Naive thymus-derived CD8-positive, alpha-beta T cell (primary cell): ENCODE data around the gene RB1. TPM values are rescaled to one million over a fixed set of nuclear protein-coding genes. Genes with fewer than 3 reads are reported as not detected.

Experiments used
- ATAC-seq, 2 donors: fragments of 150-1000 bp; cut with Tn5 transposase in 1 of 2; sonication (Bioruptor Pico), chemical (Tn5 transposase) in 1 of 2; 1 replicate in 1 of 2; 2 replicates in 1 of 2; pipeline ENCODE4 v1.10.0; 2021; ENCODE audit warnings: mild to moderate bottlenecking in 2 of 2, moderate library complexity in 2 of 2
- POLR2A ChIA-PET: fragments of 350-600 bp; sonication (Branson Sonifier 250); formaldehyde crosslinking; loops from one replicate; lab custom pipeline; 2021; ENCODE audit warnings: antibody characterized with exemption; lab: Charles Lee
- DNase-seq, 10 donors: peaks; one replicate each; pipeline versions ENCODE4 v3.0.0 to v3.0.0-alpha.2; 2020 to 2022
- H3K27ac Mint-ChIP-seq, 10 donors: one replicate each; pipeline ENCODE4 v1.8.0; 2020 to 2022; ENCODE audit warnings: mild to moderate bottlenecking in 10 of 10, mixed read lengths in 10 of 10, moderate library complexity in 4 of 10, inconsistent platforms in 1 of 10
- H3K27me3 Mint-ChIP-seq, 5 donors: one replicate each; pipeline ENCODE4 v1.8.0; 2021 to 2022; ENCODE audit warnings: mixed read lengths in 5 of 5
- H3K36me3 Mint-ChIP-seq, 3 donors: one replicate each; pipeline ENCODE4 v1.8.0; 2020 to 2022; ENCODE audit warnings: mixed read lengths in 3 of 3, mild to moderate bottlenecking in 2 of 3, inconsistent platforms in 1 of 3
- H3K4me1 Mint-ChIP-seq, 4 donors: one replicate each; pipeline ENCODE4 v1.8.0; 2021 to 2022; ENCODE audit warnings: mixed read lengths in 4 of 4
- H3K4me3 Mint-ChIP-seq, 10 donors: one replicate each; pipeline ENCODE4 v1.8.0; 2020 to 2022; ENCODE audit warnings: mild to moderate bottlenecking in 10 of 10, mixed read lengths in 10 of 10, moderate library complexity in 6 of 10, inconsistent platforms in 1 of 10
- H3K9me3 Mint-ChIP-seq, 9 donors: one replicate each; pipeline ENCODE4 v1.8.0; 2020 to 2022; ENCODE audit warnings: mixed read lengths in 9 of 9, mild to moderate bottlenecking in 3 of 9, inconsistent platforms in 1 of 9, moderate library complexity in 1 of 9
- polyA plus RNA-seq, 3 donors: library from polyadenylated mRNA; unstranded; fragments of 300-500 nt; fragmentation: Illumina TruSeq; gene quantifications; one replicate each; pipeline ENCODE4 v1.2.3, GENCODE V29; 2021
- total RNA-seq, 8 experiments: library from RNA in 2 of 8; stranded (reverse) in 2 of 8; gene quantifications; one replicate each; pipeline ENCODE4 v1.2.3 and lab custom pipeline; 2021 to 2026

Gene RB1
- total and polyA plus RNA-seq, 5 experiments from 2014 or later = 11.9 to 32.6 (median 18.0) TPM

DNA sequence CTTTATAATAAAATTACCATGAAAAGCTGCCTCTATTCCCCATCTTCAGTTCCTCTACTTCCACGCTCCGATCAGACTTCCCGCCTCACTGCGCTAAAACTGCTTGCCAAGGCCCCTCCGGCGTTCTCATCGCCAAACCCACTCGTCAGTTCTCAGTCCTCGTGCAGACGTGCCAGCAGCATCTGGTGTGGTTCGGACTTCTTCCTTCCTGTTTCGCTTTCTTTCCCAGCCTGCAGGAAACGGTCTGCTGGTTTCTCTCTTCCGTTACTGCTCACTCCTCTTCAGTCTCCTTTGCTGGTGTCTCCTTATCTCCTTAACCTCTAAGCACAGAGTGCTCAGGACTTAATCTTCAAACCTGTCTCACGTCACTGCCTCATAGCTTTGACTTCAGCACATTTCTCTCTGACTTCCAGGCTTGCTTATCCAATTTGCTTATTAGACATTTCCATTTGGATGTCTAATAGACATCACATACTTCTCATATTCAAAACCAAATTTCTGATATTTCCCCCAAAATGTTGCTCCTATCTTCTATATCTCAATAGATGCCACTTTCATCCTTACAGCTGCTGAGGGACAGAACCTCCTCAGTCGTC is 189.0 kb downstream of the RB1 start:
- DNase-seq = peak; percentile 26 to 85 (median 67)
- peak; percentile 90 to 93 for ATAC-seq
- Mint-ChIP-seq H3K36me3 (peaks cover 0 to 11% (median 9%) of the 10 kb centered on the region in 3 donors), H3K27ac (no peak overlapping the region), H3K4me3 (no peak overlapping the region), H3K27me3 (no peaks in the 10 kb centered on the region), H3K4me1 (peaks cover 15 to 31% (median 20%) of the 10 kb centered on the region in 4 donors), H3K9me3 (no peaks in the 10 kb centered on the region)
- POLR2A ChIA-PET = interaction anchor here (0.6 to 3.4 kb wide), 7 partner anchors 8 to 80 kb away, joined by 3 to 35 read pairs (median 3); partner anchors contain the start of genes LPAR6 and RCBTB2

DNA sequence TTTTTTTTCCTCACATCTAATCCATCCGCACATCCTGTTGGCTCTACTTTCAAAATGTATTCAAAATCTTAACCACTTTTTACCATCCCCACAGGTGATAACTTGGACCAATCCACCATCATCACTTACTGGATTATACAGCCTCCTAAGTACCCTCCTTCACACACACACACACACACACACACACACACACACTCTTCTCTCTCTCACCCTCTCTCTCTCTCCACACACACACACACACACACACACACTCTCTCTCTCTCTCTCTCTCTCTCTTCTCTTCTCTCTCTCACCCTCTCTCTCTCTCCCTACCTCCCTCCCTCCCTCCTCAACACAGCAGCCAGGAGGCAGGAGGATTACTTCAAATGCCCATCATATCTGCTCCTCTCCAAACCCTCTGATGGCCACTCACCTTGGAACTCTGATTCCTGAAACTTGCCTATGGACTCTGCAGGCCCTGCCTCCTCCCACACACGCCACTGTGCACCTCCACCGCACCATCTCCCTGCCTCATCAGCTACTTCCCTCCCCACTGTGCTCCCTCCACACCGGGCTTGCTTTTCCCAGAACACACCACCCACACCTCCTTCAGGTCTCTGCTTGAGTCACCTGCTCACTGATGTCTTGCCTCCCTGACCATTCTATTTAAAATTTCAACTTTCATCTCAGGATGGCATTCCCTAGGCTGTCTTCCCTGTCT is 189.7 kb downstream of the RB1 start:
- no peaks in the 10 kb centered on the region for H3K9me3 Mint-ChIP-seq
- H3K4me1 Mint-ChIP-seq = peaks cover 15 to 34% (median 20%) of the 10 kb centered on the region in 4 donors

DNA sequence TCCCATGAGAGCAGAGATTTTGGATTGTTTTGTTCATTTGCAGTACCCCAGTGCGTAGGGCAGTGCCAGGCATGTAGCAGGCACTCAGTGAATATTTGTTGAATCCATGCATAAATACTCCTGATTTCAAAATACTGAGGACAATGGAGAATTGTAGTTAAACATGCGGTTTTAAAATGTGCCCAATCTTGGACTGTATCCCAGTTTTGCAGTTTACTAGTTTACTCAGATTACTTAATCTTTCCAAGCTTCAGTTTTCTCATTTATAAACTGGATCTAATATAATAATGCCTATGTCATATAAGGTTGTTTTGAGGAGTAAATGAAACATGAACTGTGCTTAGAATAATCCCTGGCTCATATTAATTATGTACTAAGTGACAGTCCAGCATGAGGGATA is 190.3 kb downstream of the RB1 start:
- Mint-ChIP-seq H3K27ac (peak overlapping the region in 1 of 10 donors; percentile 11), H3K27me3 (no peaks in the 10 kb centered on the region), H3K4me1 (peaks cover 18 to 38% (median 19%) of the 10 kb centered on the region in 4 donors), H3K4me3 (no peak overlapping the region), H3K9me3 (no peaks in the 10 kb centered on the region), H3K36me3 (peaks cover 0 to 4% (median 0%) of the 10 kb centered on the region in 3 donors)
- ATAC-seq (no peak), DNase-seq (no peak)
- POLR2A ChIA-PET = interaction anchor here (2.5 to 3.4 kb wide), 2 partner anchors 12 to 39 kb away, joined by 17 to 35 read pairs; partner anchors contain the start of gene RCBTB2

More for the DNA sequence above, 189.7 kb downstream of the RB1 start:
- H3K27me3 Mint-ChIP-seq = no peaks in the 10 kb centered on the region
- H3K4me3 Mint-ChIP-seq = no peak overlapping the region
- POLR2A ChIA-PET = interaction anchor here (0.6 to 3.4 kb wide), 5 partner anchors 9 to 69 kb away, joined by 3 to 35 read pairs (median 4); partner anchors contain the start of gene RCBTB2
- peaks cover 0 to 7% (median 2%) of the 10 kb centered on the region in 3 donors for H3K36me3 Mint-ChIP-seq
- peak in 2 of 10 donors; percentile 22 to 43 for DNase-seq
- peak; percentile 16 to 49 for ATAC-seq
- no peak overlapping the region for H3K27ac Mint-ChIP-seq

DNA sequence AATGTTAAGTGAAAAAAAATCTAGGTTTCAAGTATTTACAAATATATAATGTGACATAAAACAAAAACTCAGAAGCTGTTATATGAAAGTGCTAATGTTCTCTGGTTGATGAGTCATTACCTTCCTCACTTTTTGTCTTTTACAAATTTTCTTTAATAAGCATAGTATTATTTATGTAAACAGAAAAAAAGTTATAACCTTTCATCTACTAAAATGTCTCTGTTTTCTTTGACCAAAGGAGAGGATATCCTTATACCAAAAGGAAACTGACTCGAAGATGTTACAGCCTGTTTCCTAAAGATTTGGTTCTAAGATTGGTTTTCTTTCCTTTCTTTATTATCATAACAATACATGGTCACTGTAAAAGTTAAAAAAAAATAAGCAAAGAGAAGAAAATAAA is 191.3 kb downstream of the RB1 start:
- H3K9me3 Mint-ChIP-seq = no peaks in the 10 kb centered on the region
- DNase-seq (no peak), ATAC-seq (no peak)
- H3K36me3 Mint-ChIP-seq = no peaks in the 10 kb centered on the region
- H3K4me1 Mint-ChIP-seq = peaks cover 16 to 47% (median 21%) of the 10 kb centered on the region in 4 donors
- H3K27ac Mint-ChIP-seq = peak overlapping the region in 1 of 10 donors; percentile 21
- H3K4me3 Mint-ChIP-seq = no peak overlapping the region
- POLR2A ChIA-PET = interaction anchor here (0.6 to 3.4 kb wide), 3 partner anchors 11 to 380 kb away, joined by 3 to 35 read pairs (median 3); partner anchors contain the start of gene RCBTB2
- H3K27me3 Mint-ChIP-seq = no peaks in the 10 kb centered on the region

DNA sequence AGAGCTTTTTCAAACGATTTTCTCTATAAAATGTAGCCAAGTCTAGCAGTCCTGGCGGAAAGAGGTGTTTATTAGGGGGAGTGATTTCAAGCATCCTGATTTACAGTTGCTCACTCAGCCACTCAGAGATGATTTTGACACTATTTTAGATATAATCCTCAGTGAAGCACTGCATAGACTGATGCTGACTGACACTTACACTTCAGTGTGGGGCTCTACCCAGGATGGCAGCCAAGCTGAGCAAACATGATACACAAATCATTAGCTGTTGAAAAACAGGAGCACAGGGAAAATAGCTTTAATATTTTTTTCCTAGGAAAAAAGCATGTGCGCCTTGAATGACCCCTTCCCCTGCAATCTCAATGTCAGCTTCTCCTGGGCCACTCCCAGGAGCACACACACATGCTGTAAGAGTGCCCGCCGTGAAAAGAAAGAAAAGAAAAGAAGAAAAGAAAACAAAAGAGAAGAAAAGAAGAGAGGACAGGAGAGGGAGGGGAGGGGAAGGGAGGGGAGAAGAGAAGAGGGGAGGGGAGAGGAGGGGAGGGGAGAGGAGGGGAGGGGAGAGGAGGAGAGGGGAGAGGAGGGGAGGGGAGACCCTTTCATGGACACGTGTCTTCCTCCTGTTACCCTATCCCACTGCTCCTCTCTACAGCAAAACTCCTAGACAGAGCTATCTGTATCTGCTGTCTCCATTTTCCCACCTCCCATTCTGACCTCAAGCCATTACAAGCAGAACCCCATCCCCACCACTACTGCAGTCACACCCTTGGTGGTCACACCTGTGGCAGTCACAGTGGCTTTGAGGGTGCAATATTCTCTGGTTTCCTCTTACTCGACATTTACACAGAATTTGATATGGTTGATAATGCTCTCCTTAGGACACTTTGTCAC is 193.0 kb downstream of the RB1 start:
- H3K4me3 Mint-ChIP-seq = peak overlapping the region in 7 of 10 donors; percentile 7 to 72 (median 36)
- H3K9me3 Mint-ChIP-seq = no peaks in the 10 kb centered on the region
- H3K4me1 Mint-ChIP-seq = peaks cover 13 to 62% (median 23%) of the 10 kb centered on the region in 4 donors
- H3K36me3 Mint-ChIP-seq = no peaks in the 10 kb centered on the region
- ATAC-seq = no peak
- no peaks in the 10 kb centered on the region for H3K27me3 Mint-ChIP-seq
- peak in 2 of 10 donors; percentile 15 to 28 for DNase-seq
- POLR2A ChIA-PET = interaction anchor here (1.0 to 1.6 kb wide), 2 partner anchors 9 to 36 kb away, joined by 3 to 9 read pairs; partner anchors contain the start of gene RCBTB2
- peak overlapping the region in 8 of 10 donors; percentile 3 to 75 (median 50) for H3K27ac Mint-ChIP-seq

DNA sequence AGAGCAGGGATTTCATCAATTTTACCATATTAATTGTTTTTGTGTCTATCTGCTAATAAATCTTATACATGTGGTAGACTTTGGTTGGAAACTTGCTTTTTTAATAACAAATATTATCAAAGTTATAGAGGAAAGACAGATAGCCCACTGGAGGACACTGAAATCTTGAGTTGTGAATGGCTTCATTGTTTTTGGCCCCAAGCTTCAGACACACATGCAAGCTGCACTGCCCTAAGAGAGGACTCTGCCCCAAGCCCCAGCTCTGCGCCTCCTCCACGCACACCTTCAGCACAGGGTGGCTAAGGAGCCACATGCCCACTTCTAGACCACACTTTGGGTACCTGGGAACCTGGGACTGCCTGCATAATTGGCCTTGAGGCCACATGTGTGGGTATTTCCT is 194.1 kb downstream of the RB1 start:
- ATAC-seq (no peak), DNase-seq (no peak)
- H3K4me1 Mint-ChIP-seq = peaks cover 13 to 70% (median 23%) of the 10 kb centered on the region in 4 donors
- H3K36me3 Mint-ChIP-seq = no peaks in the 10 kb centered on the region
- POLR2A ChIA-PET = interaction anchor here (1.2 to 1.4 kb wide), 2 partner anchors 35 to 36 kb away, joined by 3 to 5 read pairs; no protein-coding TSS in a partner anchor
- H3K9me3 Mint-ChIP-seq = no peaks in the 10 kb centered on the region
- H3K27me3 Mint-ChIP-seq = no peaks in the 10 kb centered on the region
- no peak overlapping the region for H3K27ac Mint-ChIP-seq
- H3K4me3 Mint-ChIP-seq = no peak overlapping the region

DNA sequence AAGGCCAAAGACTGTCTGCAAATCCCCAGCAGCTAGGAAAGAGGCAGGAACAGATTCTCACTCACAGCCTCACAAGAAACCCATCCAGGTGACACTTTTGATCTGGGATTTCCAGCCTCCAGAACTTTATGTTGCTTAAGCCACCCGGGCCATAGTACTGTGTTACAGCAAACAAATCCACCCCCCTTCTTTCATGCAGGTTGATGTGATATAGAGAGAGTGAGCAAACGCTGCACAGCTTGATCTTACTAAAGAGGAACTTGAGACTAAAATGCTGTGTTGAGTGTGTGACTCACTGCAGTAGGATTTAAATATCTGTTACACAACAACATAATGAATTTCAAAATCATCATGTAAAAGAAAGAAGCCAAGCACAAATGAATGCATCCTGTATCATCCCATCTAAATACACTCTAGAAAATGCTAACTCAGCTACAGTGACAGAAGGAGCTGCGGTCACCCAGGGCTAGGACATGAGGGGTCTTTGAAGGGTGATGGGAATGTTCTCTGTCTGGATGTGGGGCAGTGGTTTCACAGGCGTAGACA is 197.2 kb downstream of the RB1 start:
- no peaks in the 10 kb centered on the region for H3K27me3 Mint-ChIP-seq
- DNase-seq (no peak), ATAC-seq (no peak)
- H3K36me3 Mint-ChIP-seq = no peaks in the 10 kb centered on the region
- POLR2A ChIA-PET = interaction anchor here (1.2 kb wide), 1 partner anchor 9 kb away, joined by 3 read pairs; no protein-coding TSS in a partner anchor
- H3K27ac Mint-ChIP-seq = peak overlapping the region in 2 of 10 donors; percentile 21 to 37
- no peak overlapping the region for H3K4me3 Mint-ChIP-seq
- H3K4me1 Mint-ChIP-seq = peaks cover 31 to 86% (median 45%) of the 10 kb centered on the region in 4 donors
- no peaks in the 10 kb centered on the region for H3K9me3 Mint-ChIP-seq

DNA sequence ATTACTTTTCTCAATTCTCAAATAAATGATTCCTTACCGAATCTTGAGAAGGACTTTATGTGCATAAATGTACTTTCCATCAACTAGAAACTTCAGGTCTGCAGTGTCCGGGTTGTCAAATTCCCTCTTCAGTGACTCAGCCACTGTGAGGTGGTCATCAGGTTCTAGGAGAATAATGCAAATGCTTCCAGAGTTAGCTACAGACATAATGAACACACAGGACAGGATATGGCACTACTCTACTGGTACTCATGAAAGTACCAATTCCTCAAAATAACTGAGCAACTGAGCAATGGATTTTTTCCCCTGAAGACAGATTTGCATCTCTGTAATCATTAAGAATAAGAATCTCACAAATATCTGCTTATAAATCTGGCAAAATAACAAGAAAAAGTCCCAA is 198.2 kb downstream of the RB1 start:
- POLR2A ChIA-PET = no interaction called here
- Mint-ChIP-seq H3K4me1 (peaks cover 33 to 88% (median 48%) of the 10 kb centered on the region in 4 donors), H3K9me3 (no peaks in the 10 kb centered on the region), H3K36me3 (no peaks in the 10 kb centered on the region), H3K27me3 (no peaks in the 10 kb centered on the region), H3K4me3 (no peak overlapping the region), H3K27ac (no peak overlapping the region)
- ATAC-seq = no peak
- DNase-seq = no peak

DNA sequence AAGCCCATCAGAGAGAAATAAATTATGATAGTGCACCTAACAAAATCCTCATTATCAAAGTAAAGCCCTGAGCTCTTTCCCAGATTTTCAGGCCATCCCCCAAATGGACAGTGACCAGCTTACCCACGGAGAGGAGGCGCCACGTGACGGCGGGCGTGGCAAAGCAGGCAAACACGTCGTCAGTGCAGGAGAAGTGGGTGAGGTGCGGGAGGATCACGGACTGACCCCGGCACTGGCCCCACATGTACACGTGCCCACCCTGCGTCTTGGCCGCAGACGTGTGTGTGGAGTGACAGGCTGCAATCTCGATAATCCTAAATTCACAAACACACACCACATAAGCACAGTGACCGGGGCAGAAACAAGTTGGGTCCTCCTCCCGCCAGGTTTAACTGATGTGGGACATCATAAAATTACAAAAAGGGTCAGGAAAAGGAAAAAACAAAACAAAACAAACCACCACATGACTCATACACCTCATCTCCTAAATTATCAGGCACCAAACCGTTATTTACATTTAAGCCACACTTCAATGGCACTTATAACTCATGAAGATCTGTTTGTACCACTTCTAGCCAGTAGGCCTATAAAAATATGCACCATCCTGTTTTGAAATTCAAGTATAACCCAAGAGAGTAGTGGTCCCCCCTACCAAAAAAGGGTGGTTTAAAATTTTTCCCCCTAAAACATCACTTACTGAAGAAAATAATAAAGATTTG is 199.2 kb downstream of the RB1 start:
- DNase-seq = no peak
- Mint-ChIP-seq H3K4me1 (peaks cover 30 to 85% (median 44%) of the 10 kb centered on the region in 4 donors), H3K27me3 (no peaks in the 10 kb centered on the region), H3K36me3 (no peaks in the 10 kb centered on the region), H3K9me3 (no peaks in the 10 kb centered on the region), H3K27ac (peak overlapping the region in 1 of 10 donors; percentile 70), H3K4me3 (no peak overlapping the region)
- POLR2A ChIA-PET = no interaction called here
- no peak for ATAC-seq

DNA sequence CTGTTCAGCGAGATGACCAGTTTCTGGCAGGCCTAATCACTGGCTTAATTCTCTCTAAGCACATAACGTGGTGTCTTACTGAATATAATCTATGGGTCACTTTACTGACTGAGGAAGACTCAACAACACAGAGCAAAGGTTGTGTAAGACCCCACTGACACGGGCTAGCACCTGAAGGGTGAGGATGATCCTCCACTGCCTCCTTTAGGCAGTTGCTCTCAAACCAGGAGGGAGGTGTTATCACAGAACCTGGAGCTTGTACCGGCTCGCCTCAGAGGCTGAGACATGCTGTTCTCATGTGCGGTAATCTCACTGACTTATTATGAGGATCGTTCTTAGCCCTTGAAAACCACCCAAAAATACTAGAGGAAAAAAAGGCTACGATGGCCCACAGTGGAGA is 201.1 kb downstream of the RB1 start:
- no peaks in the 10 kb centered on the region for H3K9me3 Mint-ChIP-seq
- no peak for DNase-seq
- H3K4me3 Mint-ChIP-seq = peak overlapping the region in 5 of 10 donors; percentile 13 to 45 (median 30)
- no peaks in the 10 kb centered on the region for H3K36me3 Mint-ChIP-seq
- no peaks in the 10 kb centered on the region for H3K27me3 Mint-ChIP-seq
- peak overlapping the region in 6 of 10 donors; percentile 10 to 96 (median 82) for H3K27ac Mint-ChIP-seq
- POLR2A ChIA-PET = interaction anchor here (1.5 to 6.4 kb wide), 4 partner anchors 9 to 28 kb away, joined by 3 to 69 read pairs (median 13); partner anchors contain the start of gene RCBTB2
- H3K4me1 Mint-ChIP-seq = peaks cover 27 to 70% (median 38%) of the 10 kb centered on the region in 4 donors
- no peak for ATAC-seq

DNA sequence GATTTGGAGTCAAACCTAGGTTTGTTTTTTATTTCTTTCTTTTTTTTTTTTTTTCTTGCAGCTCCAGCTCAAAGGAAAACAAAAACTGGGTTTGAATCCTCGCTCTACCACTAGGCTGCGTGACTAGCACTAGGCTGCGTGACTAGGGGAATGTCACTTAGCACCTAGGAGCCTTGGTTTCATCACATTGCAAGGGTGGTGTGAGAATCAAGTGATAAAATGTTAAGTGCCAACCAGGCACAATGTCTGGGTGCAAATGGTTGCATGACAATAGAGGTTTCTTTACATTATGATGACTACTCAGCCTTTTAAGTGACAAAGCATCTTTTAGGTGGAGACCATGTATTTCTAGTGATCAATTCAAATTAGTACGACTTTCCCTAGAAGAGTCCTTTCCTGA is 201.5 kb downstream of the RB1 start:
- H3K27me3 Mint-ChIP-seq = no peaks in the 10 kb centered on the region
- ATAC-seq = no peak
- H3K27ac Mint-ChIP-seq = peak overlapping the region; percentile 81 to 97 (median 92)
- no peaks in the 10 kb centered on the region for H3K36me3 Mint-ChIP-seq
- H3K4me1 Mint-ChIP-seq = peaks cover 27 to 70% (median 39%) of the 10 kb centered on the region in 4 donors
- H3K4me3 Mint-ChIP-seq = peak overlapping the region in 9 of 10 donors; percentile 64 to 88 (median 78)
- DNase-seq = peak in 2 of 10 donors; percentile 9 to 26
- POLR2A ChIA-PET = interaction anchor here (0.9 to 6.4 kb wide), 7 partner anchors 9 to 201 kb away, joined by 3 to 69 read pairs (median 4); partner anchors contain the start of genes RB1 and RCBTB2
- no peaks in the 10 kb centered on the region for H3K9me3 Mint-ChIP-seq
